ENCODE measurements around the gene FGF11.
A peak's percentile ranks its signal among the peaks of the same experiment; 100 is the strongest.

The FGF11 gene

GRCh38 chr17:7435676-7436555 is 3.4 kb upstream of the FGF11 start:
- DNase-seq: no peak

DNA sequence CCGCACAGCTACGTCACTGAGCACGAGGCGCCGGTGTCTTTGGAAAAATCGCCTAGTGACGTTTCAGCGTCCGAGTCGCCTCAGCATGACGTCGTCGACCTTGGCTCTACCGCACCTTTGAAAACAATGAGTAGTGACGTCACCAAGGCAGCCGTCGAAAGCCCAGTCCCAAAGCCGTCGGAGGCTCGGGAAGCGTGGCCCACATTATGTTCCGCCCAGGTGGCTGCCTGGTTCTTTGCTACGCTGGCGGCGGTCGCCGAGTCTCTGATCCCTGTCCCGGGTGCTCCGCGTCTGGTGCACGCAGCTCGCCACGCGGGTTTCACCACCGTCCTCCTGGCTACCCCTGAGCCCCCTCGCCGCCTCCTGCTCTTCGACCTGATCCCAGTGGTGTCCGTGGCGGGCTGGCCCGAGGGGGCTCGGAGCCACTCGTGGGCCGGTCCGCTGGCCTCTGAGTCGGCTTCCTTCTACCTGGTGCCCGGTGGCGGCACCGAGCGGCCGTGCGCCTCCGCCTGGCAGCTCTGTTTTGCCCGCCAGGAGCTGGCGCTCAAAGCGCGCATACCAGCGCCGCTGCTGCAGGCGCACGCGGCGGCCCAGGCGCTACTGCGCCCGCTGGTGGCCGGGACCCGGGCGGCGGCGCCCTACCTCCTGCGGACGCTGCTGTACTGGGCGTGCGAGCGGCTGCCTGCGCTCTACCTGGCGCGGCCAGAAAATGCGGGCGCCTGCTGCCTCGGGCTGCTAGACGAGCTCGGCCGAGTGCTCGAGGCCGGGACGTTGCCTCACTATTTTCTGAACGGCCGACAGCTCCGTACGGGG is 2.5 kb upstream of the FGF11 start:
- peak; percentile 17 for DNase-seq

GRCh38 chr17:7437369-7437863 is 1.9 kb upstream of the FGF11 start:
- no peak for DNase-seq

- no peak for DNase-seq
Observed at GRCh38 chr17:7437950-7438614, 1.2 kb upstream of the FGF11 start.

GRCh38 chr17:7438656-7439460 is 454 bp upstream of the FGF11 start:
- DNase-seq: no peak

DNA sequence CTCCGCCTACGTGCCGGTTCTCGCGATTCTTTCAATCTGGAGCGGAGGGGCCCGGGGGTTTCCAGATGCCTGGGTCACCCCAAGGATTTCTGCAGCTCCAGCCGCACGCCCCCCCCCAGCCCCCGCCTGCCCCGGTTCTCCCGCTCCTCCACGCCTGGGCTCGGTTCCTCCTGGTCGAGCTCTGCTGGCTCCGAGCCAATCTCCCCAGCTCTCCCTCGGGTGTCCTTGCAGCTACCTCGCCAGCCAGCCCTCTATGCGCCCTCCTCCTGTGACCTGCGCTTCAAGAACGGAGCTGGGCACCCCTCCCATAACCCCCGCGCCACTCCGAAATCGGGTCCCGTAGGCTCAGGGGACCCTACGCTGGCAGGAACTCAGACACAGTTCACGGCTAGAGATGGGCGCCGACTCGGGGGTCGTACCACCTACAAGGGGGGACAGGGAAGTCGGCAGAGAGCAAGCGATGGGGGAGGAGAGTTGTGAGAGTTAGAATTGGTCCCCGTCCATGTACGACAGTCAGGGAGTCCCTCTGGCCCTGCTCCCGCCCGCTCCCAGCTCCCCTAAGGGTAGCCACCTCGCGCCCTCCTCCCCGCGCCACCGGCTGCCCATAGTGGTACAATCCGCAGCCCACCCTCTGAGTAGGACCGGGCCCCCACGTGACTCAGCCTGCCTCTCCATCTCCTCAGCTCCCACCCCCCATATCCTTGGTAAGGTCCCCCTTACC is 961 bp downstream of the FGF11 start:
- no peak for DNase-seq

DNA sequence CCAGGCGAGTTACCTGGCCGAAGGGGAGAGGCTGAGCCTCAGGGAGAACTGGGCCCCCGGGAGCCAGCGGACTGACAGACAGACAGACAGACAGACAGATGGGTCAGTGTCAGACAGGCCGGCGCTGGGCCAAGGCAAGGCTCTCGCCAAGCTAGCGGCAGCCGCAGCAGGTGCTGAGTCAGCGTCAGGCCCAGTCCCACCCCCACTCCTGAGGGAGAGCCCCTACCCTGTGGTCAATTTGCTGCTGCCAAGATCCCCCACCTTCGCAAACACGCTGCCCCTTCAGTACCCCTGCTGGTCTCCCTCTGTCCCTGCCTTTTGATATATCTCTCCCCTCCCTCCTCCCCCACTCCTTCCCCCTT is 1.5 kb downstream of the FGF11 start:
- peak; percentile 9 for DNase-seq

- no peak for DNase-seq
Observed at GRCh38 chr17:7441266-7441665, 2.0 kb downstream of the FGF11 start.

DNA sequence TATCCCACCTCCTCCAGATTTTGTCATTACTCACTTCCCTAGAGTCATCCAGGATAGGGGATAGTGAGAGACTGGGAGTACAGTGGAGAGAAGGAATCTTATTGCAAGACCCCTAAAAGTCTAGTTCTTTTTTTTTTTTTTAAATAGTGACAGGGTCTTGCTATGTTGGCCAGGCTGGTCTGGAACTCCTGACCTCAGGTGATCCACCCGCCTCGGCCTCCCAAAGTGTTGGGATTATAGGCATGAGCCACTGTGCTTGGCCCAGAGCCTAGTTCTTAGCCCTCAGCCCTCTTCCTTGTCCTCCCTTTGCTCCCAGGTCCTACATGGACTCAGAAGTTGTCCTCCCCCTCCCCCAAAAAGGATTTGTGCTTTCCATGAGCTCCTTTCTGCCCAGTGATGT is 2.8 kb downstream of the FGF11 start:
- DNase-seq: no peak

DNA sequence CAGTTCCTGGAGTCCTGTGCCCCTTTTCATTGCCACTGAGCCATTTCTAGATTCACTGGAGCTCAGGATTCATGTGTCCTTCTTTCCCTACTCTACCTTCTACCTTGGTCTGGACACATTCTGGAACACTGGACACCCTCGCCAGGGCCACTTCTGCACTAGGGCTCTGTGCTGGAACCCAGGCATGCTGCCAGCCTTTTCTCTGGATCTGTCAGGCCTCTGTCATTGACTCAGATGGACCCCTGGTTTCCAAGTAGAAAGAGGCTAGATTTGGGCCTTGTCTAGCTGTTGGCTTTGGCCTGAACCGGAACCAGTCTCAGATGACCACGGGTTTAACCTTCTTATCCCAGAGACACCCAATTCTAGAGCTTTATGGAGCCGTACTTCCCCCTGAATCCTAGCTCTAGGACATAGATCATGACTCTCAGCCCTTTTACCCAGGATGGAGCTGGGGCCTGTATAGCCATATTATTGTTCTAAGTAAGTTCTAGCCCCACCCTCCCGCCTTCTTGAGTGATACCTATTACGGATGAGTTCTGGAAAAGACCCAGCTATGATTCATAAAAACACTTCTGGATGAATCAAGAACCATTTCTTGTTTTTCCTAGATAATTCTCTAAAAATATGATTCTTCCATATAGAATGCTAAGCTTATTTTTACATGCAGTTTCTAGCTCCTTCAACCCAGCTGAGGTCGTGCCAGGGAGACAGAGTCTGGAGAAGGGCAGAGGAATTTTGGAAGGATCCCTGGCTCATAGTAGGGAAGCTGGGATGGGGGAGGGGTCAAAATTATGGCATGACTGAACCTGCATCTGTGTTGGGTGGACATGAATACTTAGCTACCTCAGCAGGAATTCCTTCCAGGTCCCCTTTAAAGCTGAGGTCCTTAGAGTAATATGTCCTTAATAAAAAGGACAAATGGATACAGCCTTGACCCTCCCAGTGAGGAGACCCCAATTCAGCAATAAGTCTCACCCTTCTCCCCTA is 4.5 kb downstream of the FGF11 start:
- DNase-seq: no peak

GRCh38 chr17:7444682-7445618 is 5.6 kb downstream of the FGF11 start, which contains the start of gene CHRNB1:
Gene CHRNB1 (plus strand): TSS chr17:7445061. CDS start chr17:7445128, 67 bp downstream.
- no peak for DNase-seq

GRCh38 chr17:7445619-7445968 is 6.3 kb downstream of the FGF11 start:
- DNase-seq: no peak

GRCh38 chr17:7448461-7448860 is 9.1 kb downstream of the FGF11 start:
- no peak for DNase-seq

- DNase-seq: no peak
Observed at GRCh38 chr17:7459961-7460545, 20.7 kb downstream of the FGF11 start.

- no peak for DNase-seq
Observed at GRCh38 chr17:7460850-7461660, 21.7 kb downstream of the FGF11 start.

- no peak for DNase-seq
Observed at GRCh38 chr17:7462474-7463371, 23.4 kb downstream of the FGF11 start.

DNA sequence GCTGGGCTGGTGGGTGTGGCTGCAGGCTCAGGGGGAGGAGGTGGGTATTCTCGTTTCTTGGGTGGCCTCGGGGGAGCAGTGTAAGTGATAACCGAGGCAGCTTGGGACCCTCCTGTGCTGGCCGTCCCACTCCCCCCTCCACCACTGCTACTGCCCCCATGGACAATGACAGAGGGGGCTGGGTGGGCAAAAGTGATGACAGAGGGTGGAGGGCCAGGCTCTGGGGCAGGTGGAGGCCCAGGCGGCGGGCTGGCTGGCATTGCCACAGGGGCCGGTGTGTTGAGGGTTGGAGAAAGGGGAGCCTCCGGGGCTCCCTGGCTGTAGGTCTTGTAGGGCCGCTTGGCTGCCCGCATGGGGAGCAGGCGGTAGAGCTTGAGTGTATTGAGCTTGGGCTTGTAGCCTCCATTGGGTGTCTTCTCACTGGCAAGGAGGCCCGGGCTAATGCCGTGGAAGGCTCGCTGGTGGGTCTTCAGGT is 24.1 kb downstream of the FGF11 start:
- DNase-seq: no peak
